K562 (cell line): ENCODE results near the gene NOTCH1. TPM values are rescaled to one million over a fixed set of nuclear protein-coding genes. Genes with fewer than 3 reads are reported as not detected.

Experiments used
- ATAC-seq: fragments of 200-7000 bp; cut with Tn5 transposase; 3 replicates; pipeline ENCODE4 v1.9.1; 2020; ENCODE audit warnings: moderate library complexity
- BruUV-seq: library from RNA; stranded (reverse); fragments of 400-500 nt; replicated peaks from 2 replicates; lab custom pipeline; 2021; lab: Mats Ljungman, UMichigan
- CTCF ChIA-PET: fragments of 300-600 bp; formaldehyde crosslinking; extraction: SDS; loops from one replicate; lab custom pipeline; 2021; ENCODE audit warnings: low intra/inter-chr PET ratio; lab: Yijun Ruan, JAX
- POLR2A ChIA-PET: fragments of 300-600, 350-650 bp; sonication (Branson Sonifier 250); formaldehyde crosslinking; extraction: SDS; loops from one replicate; lab custom pipeline; 2021; ENCODE audit warnings: antibody characterized with exemption, inconsistent platforms; lab: Yijun Ruan, JAX
- DNase-seq, 4 experiments: peaks; one replicate each; pipeline versions ENCODE4 v3.0.0 to v3.0.0-alpha.2; 2011 to 2018; ENCODE audit warnings: low spot score in 3 of 4, mixed read lengths in 3 of 4; ENCODE audit errors: extremely low read depth in 1 of 4
- FAIRE-seq: peaks from 2 replicates; lab custom pipeline; 2011; peaks lifted over from hg19 to GRCh38; lab: Jason Lieb, UNC
- H2AFZ ChIP-seq: 2 replicates; pipeline ENCODE4 v1.6.0; 2011; ENCODE audit warnings: low read depth, low read length, control low read depth, inconsistent platforms
- H3K27ac ChIP-seq: fragments of 200-600 bp; 3 replicates; pipeline ENCODE4 v1.8.0; 2011; ENCODE audit warnings: low read depth, mild to moderate bottlenecking, control low read depth, inconsistent platforms, low read length, moderate library complexity, mixed read lengths; ENCODE audit errors: extremely low read depth
- H3K27me3 ChIP-seq, 2 experiments: fragments of 300-600 bp in 1 of 2; 2 replicates in 1 of 2; 3 replicates in 1 of 2; pipeline versions ENCODE4 v1.6.0 to v1.8.0; 2011; ENCODE audit warnings: inconsistent platforms in 2 of 2, low read length in 2 of 2, mild to moderate bottlenecking in 1 of 2, mixed read lengths in 1 of 2, moderate library complexity in 1 of 2; ENCODE audit not compliant: control insufficient read depth in 2 of 2, insufficient read depth in 2 of 2
- H3K36me3 ChIP-seq: fragments of 300-600 bp; 3 replicates; pipeline ENCODE4 v1.8.0; 2011; ENCODE audit warnings: mild to moderate bottlenecking, low read length, inconsistent platforms; ENCODE audit not compliant: control insufficient read depth, insufficient read depth
- H3K4me1 ChIP-seq, 2 experiments: fragments of 200-600 bp in 1 of 2; replicated peaks in 1 of 2; 2 replicates in 1 of 2; 3 replicates in 1 of 2; pipeline versions ENCODE4 v1.5.1 to v1.8.0; 2011; ENCODE audit warnings: inconsistent platforms in 2 of 2, low read length in 2 of 2, mild to moderate bottlenecking in 1 of 2, mixed read lengths in 1 of 2, moderate library complexity in 1 of 2; ENCODE audit not compliant: control insufficient read depth in 2 of 2, insufficient read depth in 2 of 2
- H3K4me2 ChIP-seq: 2 replicates; pipeline ENCODE4 v1.6.1; 2011; ENCODE audit warnings: low read length, control low read depth, inconsistent platforms, mixed read lengths; ENCODE audit not compliant: insufficient read depth
- H3K4me3 ChIP-seq: fragments of 200-600 bp; sonication (generic), shearing (Covaris generic); 2 replicates; pipeline ENCODE4 v1.5.1; 2016; ENCODE audit warnings: control low read depth, inconsistent platforms
- H3K79me2 ChIP-seq: fragments of 200-600 bp; 3 replicates; pipeline ENCODE4 v1.8.0; 2011; ENCODE audit warnings: low read length, inconsistent platforms; ENCODE audit not compliant: control insufficient read depth, insufficient read depth
- H3K9ac ChIP-seq, 2 experiments: 2 replicates each; pipeline versions ENCODE4 v1.6.0 to v1.6.1; 2011; ENCODE audit warnings: low read depth in 2 of 2, low read length in 2 of 2, control low read depth in 1 of 2, inconsistent platforms in 1 of 2, mild to moderate bottlenecking in 1 of 2, mixed read lengths in 1 of 2; ENCODE audit not compliant: insufficient read depth in 1 of 2
- H3K9me1 ChIP-seq: one replicate; pipeline ENCODE4 v1.6.0; 2011; ENCODE audit warnings: inconsistent platforms, mild to moderate bottlenecking, low read length, moderate library complexity; ENCODE audit not compliant: control insufficient read depth, insufficient read depth
- H3K9me3 ChIP-seq: replicated peaks from 2 replicates; pipeline ENCODE4 v1.5.1; 2011; ENCODE audit warnings: low read depth, low read length, inconsistent platforms; ENCODE audit not compliant: control insufficient read depth, insufficient read depth
- H4K20me1 ChIP-seq: replicated peaks from 2 replicates; pipeline ENCODE4 v1.6.1; 2011; ENCODE audit warnings: low read length, inconsistent platforms, mixed read lengths; ENCODE audit not compliant: control insufficient read depth, insufficient read depth
- CAMTA2 ChIP-seq: fragments of 250-450 bp; sonication (Bioruptor Pico); conservative IDR thresholded peaks from 2 replicates; pipeline ENCODE4 v1.5.1; 2022
- CCAR2 ChIP-seq: fragments of 200-400 bp; formaldehyde crosslinking; IDR thresholded peaks from 2 replicates; pipeline ENCODE4 v1.6.1; 2017; ENCODE audit warnings: mild to moderate bottlenecking, low read depth, low read length
- CSDE1 ChIP-seq, 2 experiments: fragments of 450-650 bp; IDR thresholded peaks; 2 replicates each; pipeline ENCODE4 v1.6.1; 2016; ENCODE audit warnings: mild to moderate bottlenecking in 1 of 2
- FOXP1 ChIP-seq: sonication (generic); formaldehyde crosslinking; IDR thresholded peaks from 2 replicates; pipeline ENCODE4 v1.8.0; 2022; ENCODE audit warnings: mild to moderate bottlenecking, missing genetic modification reagents
- GATA2 ChIP-seq: sonication (generic); formaldehyde crosslinking; IDR thresholded peaks from 2 replicates; pipeline ENCODE4 v1.4.0; 2020; ENCODE audit warnings: mild to moderate bottlenecking, missing genetic modification reagents
- HMGN3 ChIP-seq: IDR thresholded peaks from 2 replicates; pipeline ENCODE4 v1.6.1; 2011; ENCODE audit warnings: borderline replicate concordance, low read depth, mild to moderate bottlenecking, mixed read lengths, low read length; ENCODE audit not compliant: insufficient read length; ENCODE audit errors: extremely low read depth
- NONO ChIP-seq, 2 experiments: fragments of 200-400 bp in 1 of 2; fragments of 450-650 bp in 1 of 2; formaldehyde crosslinking in 1 of 2; IDR thresholded peaks; 2 replicates each; pipeline ENCODE4 v1.6.1; 2017; ENCODE audit warnings: low read depth in 2 of 2, mild to moderate bottlenecking in 2 of 2, moderate library complexity in 2 of 2, low read length in 1 of 2
- SMAD4 ChIP-seq: fragments of 250-450 bp; sonication (Bioruptor Pico); conservative IDR thresholded peaks from 2 replicates; pipeline ENCODE4 v1.8.0; 2021; ENCODE audit warnings: inconsistent platforms, mild to moderate bottlenecking, moderate library complexity
- TAF15 ChIP-seq: fragments of 200-400 bp; formaldehyde crosslinking; IDR thresholded peaks from 2 replicates; pipeline ENCODE4 v1.6.1; 2017; ENCODE audit warnings: mild to moderate bottlenecking, low read depth, low read length, moderate library complexity
- ZBTB34 ChIP-seq: fragments of 250-450 bp; sonication (Bioruptor Pico); IDR thresholded peaks from 2 replicates; pipeline ENCODE4 v1.8.0; 2021; ENCODE audit warnings: mild to moderate bottlenecking, moderate library complexity
- ZBTB49 ChIP-seq: sonication (generic); formaldehyde crosslinking; IDR thresholded peaks from 2 replicates; pipeline ENCODE4 v1.8.0; 2022; ENCODE audit warnings: missing genetic modification reagents, mild to moderate bottlenecking, borderline replicate concordance
- ZNF3 ChIP-seq: fragments of 250-450 bp; sonication (Bioruptor Pico); IDR thresholded peaks from 2 replicates; pipeline ENCODE4 v1.5.0; 2021; ENCODE audit warnings: mild to moderate bottlenecking, moderate library complexity
- ZNF57 ChIP-seq: fragments of 450-650 bp; formaldehyde crosslinking; IDR thresholded peaks from 2 replicates; pipeline ENCODE4 v1.4.0; 2020; ENCODE audit warnings: mild to moderate bottlenecking, moderate library complexity
- ZNF644 ChIP-seq: fragments of 200-800 bp; sonication (Bioruptor generic); IDR thresholded peaks from 2 replicates; pipeline ENCODE4 v1.6.1; 2016; ENCODE audit warnings: low read depth, missing genetic modification characterization, missing compliant biosample characterization
- WGBS: fragments of 100-300 bp; shearing (Covaris generic); methylation state at CpG from one replicate; pipeline ENCODE4 v1.1.6; 2016; ENCODE audit warnings: low coverage, mixed read lengths; ENCODE audit not compliant: insufficient coverage; ENCODE audit errors: missing lambda C conversion rate; 5-methylcytosine and 5-hydroxymethylcytosine counted together
- in situ Hi-C: fragments of 300-500 bp; cut with MboI; formaldehyde crosslinking; loops from 4 replicates; pipeline ENCODE4 v1.15.0; 2018; ENCODE audit warnings: inconsistent platforms, mixed read lengths
- intact Hi-C: fragments of 100-400 bp; cut with micrococcal nuclease; formaldehyde crosslinking; loops from 2 replicates; pipeline ENCODE4 v1.14.2; 2022
- polyA plus RNA-seq, 8 experiments: library from polyadenylated mRNA; depleted of rRNA in 4 of 8; stranded (reverse) in 5 of 8; unstranded in 3 of 8; fragments of >200 nt; fragmentation: Nextera tagmentation in 2 of 8; fragmentation: Illumina TruSeq in 1 of 8; extraction: Ambion mirVana in 2 of 8; extraction: Trizol in 1 of 8; gene quantifications; 2 replicates each; pipeline versions ENCODE4 v1.2.1 to v1.2.3, GENCODE V29; 2011 to 2014; ENCODE audit warnings: inconsistent platforms in 1 of 8, missing spikeins in 1 of 8
- total RNA-seq, 7 experiments: library from RNA; depleted of rRNA in 6 of 7; stranded (reverse); fragments of >200 nt in 6 of 7; fragmentation: Illumina TruSeq in 2 of 7; extraction: Trizol in 2 of 7; gene quantifications; 2 replicates each; pipeline versions ENCODE4 v1.2.1 to v1.2.3, GENCODE V29; 2011 to 2021; ENCODE audit warnings: low replicate concordance in 1 of 7
- TF ChIP-seq, protein P1 (sequence below): fragments of 450-650 bp; formaldehyde crosslinking; IDR thresholded peaks from 2 replicates; pipeline ENCODE4 v1.4.0; 2020; ENCODE audit warnings: mild to moderate bottlenecking, moderate library complexity

Gene NOTCH1
- total and polyA plus RNA-seq, 9 of the 15 experiments (the other 6 are each of a cell fraction or from before 2014, with no cell fraction given): 0.03 to 31.4 (median 2.3) TPM

- H3K36me3 ChIP-seq: peaks cover 15% of the 10 kb centered on the region; the same call in 1 of the 3 replicates
- no peaks in the 10 kb centered on the region for H3K9me3 ChIP-seq
- ChIA-PET POLR2A (no interaction called here), CTCF (no interaction called here)
- H3K27ac ChIP-seq: peak overlapping the region; percentile 64
- no peak for ATAC-seq
- FAIRE-seq: no peak
- H3K79me2 ChIP-seq: peaks cover 18% of the 10 kb centered on the region
- BruUV-seq: no TSS peak
- peaks cover 2% of the 10 kb centered on the region for H3K9me1 ChIP-seq
- peak overlapping the region; percentile 65; the same call in 1 of the 2 replicates for H2AFZ ChIP-seq
- peaks cover 10% of the 10 kb centered on the region; the same call in 1 of the 2 replicates for H4K20me1 ChIP-seq
- WGBS: no CpG with 5 or more reads among the region's 41 CpGs
- peaks cover 10 to 85% of the 10 kb centered on the region in 2 experiments; a peak in 3 of 5 replicates for H3K4me1 ChIP-seq
- H3K4me2 ChIP-seq: peak overlapping the region; percentile 64; the same call in 1 of the 2 replicates
- in situ Hi-C loops (no loop called here), intact Hi-C loops (loop anchor here (10.0 kb wide), 1 partner anchor 79 kb away; no protein-coding TSS in a partner anchor)
- H3K9ac ChIP-seq: peak overlapping the region; percentile 67 to 94; a peak in 3 of 4 replicates
- no peaks in the 10 kb centered on the region for H3K27me3 ChIP-seq
- DNase-seq: no peak
- H3K4me3 ChIP-seq: peak overlapping the region; percentile 69
- TF ChIP-seq CAMTA2 (CRISPR knock-in tag) (no peak), NONO (IDR thresholded peaks at IDR 0.05; ENCODE audit: low read depth in 2 of 2, low read length in 1 of 2) (peak in 1 of 2 experiments; percentile 57; a peak in 2 of 4 replicates), GATA2 (CRISPR knock-in tag) (no peak), ZBTB49 (no peak), CCAR2 (no peak), ZBTB34 (CRISPR knock-in tag) (no peak), TAF15 (no peak), SMAD4 (CRISPR knock-in tag) (no peak), ZNF3 (CRISPR knock-in tag) (no peak), FOXP1 (CRISPR knock-in tag) (no peak), HMGN3 (peak; percentile 6), ZNF644 (tag) (no peak), CSDE1 (IDR thresholded peaks at IDR 0.05) (no peak), ZNF57 (CRISPR knock-in tag) (no peak)
- TF ChIP-seq, protein P1, sequence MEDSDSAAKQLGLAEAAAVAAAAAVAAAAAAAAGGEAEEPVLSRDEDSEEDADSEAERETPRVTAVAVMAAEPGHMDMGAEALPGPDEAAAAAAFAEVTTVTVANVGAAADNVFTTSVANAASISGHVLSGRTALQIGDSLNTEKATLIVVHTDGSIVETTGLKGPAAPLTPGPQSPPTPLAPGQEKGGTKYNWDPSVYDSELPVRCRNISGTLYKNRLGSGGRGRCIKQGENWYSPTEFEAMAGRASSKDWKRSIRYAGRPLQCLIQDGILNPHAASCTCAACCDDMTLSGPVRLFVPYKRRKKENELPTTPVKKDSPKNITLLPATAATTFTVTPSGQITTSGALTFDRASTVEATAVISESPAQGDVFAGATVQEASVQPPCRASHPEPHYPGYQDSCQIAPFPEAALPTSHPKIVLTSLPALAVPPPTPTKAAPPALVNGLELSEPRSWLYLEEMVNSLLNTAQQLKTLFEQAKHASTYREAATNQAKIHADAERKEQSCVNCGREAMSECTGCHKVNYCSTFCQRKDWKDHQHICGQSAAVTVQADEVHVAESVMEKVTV (CRISPR knock-in tag): no peak
These were observed 220 bp downstream of the NOTCH1 start for GRCh38 chr9:136545692-136545964.
